HG02973 (cell line): Measurements from ENCODE around the gene ESR1.
"Not testable (repeated sequence)": the region's sequence is repeated elsewhere in the genome, so short reads cannot be mapped to it uniquely, and the experiment has no call there.

Experiments used
- ATAC-seq: cut with Tn5 transposase; IDR thresholded peaks from one replicate; pipeline ENCODE4 v1.9.1; 2021; ENCODE audit warnings: moderate library complexity; ENCODE audit not compliant: unreplicated experiment

The ESR1 gene

GRCh38 chr6:152050451-152051195, 243.1 kb downstream of the ESR1 start:
- no peak for ATAC-seq

GRCh38 chr6:152052061-152052460, 244.6 kb downstream of the ESR1 start:
- no peak for ATAC-seq

- ATAC-seq = no peak
Observed at GRCh38 chr6:152053332-152053731, 245.8 kb downstream of the ESR1 start.

- no peak for ATAC-seq
Observed at GRCh38 chr6:152054441-152054840, 247.0 kb downstream of the ESR1 start.

GRCh38 chr6:152055517-152055916, 248.0 kb downstream of the ESR1 start:
- no peak for ATAC-seq

GRCh38 chr6:152057832-152058498, 250.5 kb downstream of the ESR1 start:
- ATAC-seq = no peak

- ATAC-seq = no peak
Observed at GRCh38 chr6:152059909-152060308, 252.4 kb downstream of the ESR1 start.

- ATAC-seq = no peak
Observed at GRCh38 chr6:152062476-152062875, 255.0 kb downstream of the ESR1 start.

- no peak for ATAC-seq
Observed at GRCh38 chr6:152063170-152063921, 255.9 kb downstream of the ESR1 start.

GRCh38 chr6:152068622-152069261, 261.3 kb downstream of the ESR1 start:
- ATAC-seq = no peak

- no peak for ATAC-seq
Observed at GRCh38 chr6:152070556-152070955, 263.1 kb downstream of the ESR1 start.

- ATAC-seq = no peak
Observed at GRCh38 chr6:152071318-152071717, 263.8 kb downstream of the ESR1 start.

GRCh38 chr6:152071843-152072242, 264.4 kb downstream of the ESR1 start:
- no peak for ATAC-seq

- not testable (repeated sequence) for ATAC-seq
Observed at GRCh38 chr6:152076242-152076641, 268.8 kb downstream of the ESR1 start.

GRCh38 chr6:152078001-152078400, 270.5 kb downstream of the ESR1 start:
- ATAC-seq = no peak

GRCh38 chr6:152078804-152079203, 271.3 kb downstream of the ESR1 start:
- ATAC-seq = no peak

- ATAC-seq = no peak
Observed at GRCh38 chr6:152085451-152085921, 278.0 kb downstream of the ESR1 start.

- no peak for ATAC-seq
Observed at GRCh38 chr6:152086223-152086873, 278.9 kb downstream of the ESR1 start.

- ATAC-seq = no peak
Observed at GRCh38 chr6:152087096-152087495, 279.6 kb downstream of the ESR1 start.

GRCh38 chr6:152087701-152088100, 280.2 kb downstream of the ESR1 start:
- no peak for ATAC-seq

GRCh38 chr6:152089992-152090391, 282.5 kb downstream of the ESR1 start:
- ATAC-seq = no peak
